ENCODE measurements around the gene BLM.
A peak's percentile ranks its signal among the peaks of the same experiment; 100 is the strongest.

The BLM gene

GRCh38 chr15:90713081-90713480 lies 4.1 kb upstream of the BLM start:
- peaks cover 10% of the 10 kb centered on the region for H3K36me3 Mint-ChIP-seq (ENCODE audit: low read depth)
- H3K27me3 Mint-ChIP-seq (ENCODE audit: low read depth, poor library complexity): no peaks in the 10 kb centered on the region
- peaks cover 5% of the 10 kb centered on the region for H3K9me3 Mint-ChIP-seq
- no peak for DNase-seq
- H3K4me3 Mint-ChIP-seq: no peak overlapping the region
- H3K4me1 Mint-ChIP-seq: peaks cover 19% of the 10 kb centered on the region
- H3K27ac Mint-ChIP-seq: peak overlapping the region; percentile 36
- no peak for TF ChIP-seq CTCF (IDR thresholded peaks at IDR 0.05)

DNA sequence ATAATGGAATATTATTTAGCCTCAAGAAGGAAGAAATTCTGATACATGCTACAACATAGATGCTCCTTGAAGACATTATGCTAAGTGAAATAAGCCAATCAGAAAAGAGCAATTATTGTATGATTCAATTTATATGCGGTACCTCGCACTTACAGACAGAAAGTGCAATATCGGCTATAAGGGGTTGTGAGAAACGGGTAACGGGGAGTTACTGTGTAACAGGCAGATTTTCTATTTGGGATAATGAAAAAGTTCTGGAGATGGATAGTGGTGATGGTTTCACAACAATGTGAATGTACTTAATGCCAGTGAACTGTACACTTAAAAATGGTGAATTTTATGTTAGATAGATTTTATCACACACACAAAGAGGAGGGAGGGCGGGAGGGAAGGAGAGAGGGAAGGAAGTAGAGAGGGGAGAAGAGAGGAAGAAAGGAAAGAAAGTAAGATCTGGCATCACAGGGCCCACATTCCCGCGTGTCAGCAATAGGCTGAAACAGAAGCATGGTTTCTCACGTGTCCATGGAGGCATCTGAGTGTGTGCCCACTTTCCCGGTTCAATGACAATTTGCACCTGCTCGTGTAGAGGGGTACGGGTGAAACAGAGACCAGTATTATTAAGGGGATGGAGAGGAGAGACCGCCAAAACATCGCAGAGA lies 700 bp upstream of the BLM start:
- TF ChIP-seq CTCF (IDR thresholded peaks at IDR 0.05): no peak

DNA sequence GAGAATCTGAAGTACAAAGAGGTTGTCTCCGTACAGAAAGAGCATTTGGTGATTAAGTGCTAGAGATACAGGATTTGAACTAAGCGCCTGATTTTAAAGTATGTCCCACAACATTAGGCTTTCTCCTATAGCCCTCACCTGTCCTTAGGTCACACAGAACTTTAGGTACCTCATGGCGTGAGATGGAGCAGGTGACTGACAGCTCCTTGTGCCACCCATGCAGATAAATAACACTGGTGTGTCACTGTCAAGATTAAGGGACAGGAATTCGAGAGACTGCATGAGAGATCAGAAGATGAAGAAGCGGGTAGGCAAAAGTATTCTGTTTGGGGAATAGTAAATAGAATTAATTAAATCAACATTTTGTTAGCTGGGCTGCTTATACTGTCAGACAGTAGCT lies 1.1 kb downstream of the BLM start:
- Mint-ChIP-seq H3K36me3 (ENCODE audit: low read depth) (peaks cover 13% of the 10 kb centered on the region), H3K9me3 (peaks cover 5% of the 10 kb centered on the region), H3K4me3 (peak overlapping the region; percentile 94), H3K27me3 (ENCODE audit: low read depth, poor library complexity) (no peaks in the 10 kb centered on the region), H3K27ac (no peak overlapping the region), H3K4me1 (peaks cover 22% of the 10 kb centered on the region)
- TF ChIP-seq CTCF (IDR thresholded peaks at IDR 0.05): no peak
- DNase-seq: no peak

More for the DNA sequence above, 700 bp upstream of the BLM start:
- Mint-ChIP-seq H3K27ac (peak overlapping the region; percentile 91), H3K9me3 (peaks cover 5% of the 10 kb centered on the region), H3K36me3 (ENCODE audit: low read depth) (peaks cover 15% of the 10 kb centered on the region), H3K4me3 (peak overlapping the region; percentile 94), H3K4me1 (peaks cover 22% of the 10 kb centered on the region), H3K27me3 (ENCODE audit: low read depth, poor library complexity) (no peaks in the 10 kb centered on the region)
- no peak for DNase-seq

DNA sequence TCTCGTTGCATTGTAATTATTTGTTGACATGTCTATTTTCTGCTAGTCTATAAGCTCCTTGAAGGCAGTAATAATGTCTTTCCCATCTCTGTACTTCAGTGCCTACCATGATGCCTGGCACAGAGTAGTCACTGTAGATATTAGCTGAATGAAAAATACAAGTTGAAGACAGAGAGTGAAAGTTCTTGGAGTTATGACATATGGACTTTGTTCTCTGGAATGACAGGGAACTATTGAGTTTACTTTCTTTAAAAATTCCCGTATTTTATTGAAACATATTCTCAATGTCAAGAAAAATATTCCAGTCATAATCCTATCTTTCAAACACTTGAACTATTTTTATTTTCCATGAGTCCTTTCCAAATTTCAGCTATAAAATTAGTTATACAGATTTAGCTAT lies 3.0 kb downstream of the BLM start:
- Mint-ChIP-seq H3K27me3 (ENCODE audit: low read depth, poor library complexity) (peaks cover 2% of the 10 kb centered on the region), H3K36me3 (ENCODE audit: low read depth) (peaks cover 20% of the 10 kb centered on the region), H3K4me1 (peaks cover 22% of the 10 kb centered on the region), H3K4me3 (no peak overlapping the region), H3K9me3 (peaks cover 5% of the 10 kb centered on the region), H3K27ac (no peak overlapping the region)
- TF ChIP-seq CTCF (IDR thresholded peaks at IDR 0.05): no peak
- DNase-seq: no peak

DNA sequence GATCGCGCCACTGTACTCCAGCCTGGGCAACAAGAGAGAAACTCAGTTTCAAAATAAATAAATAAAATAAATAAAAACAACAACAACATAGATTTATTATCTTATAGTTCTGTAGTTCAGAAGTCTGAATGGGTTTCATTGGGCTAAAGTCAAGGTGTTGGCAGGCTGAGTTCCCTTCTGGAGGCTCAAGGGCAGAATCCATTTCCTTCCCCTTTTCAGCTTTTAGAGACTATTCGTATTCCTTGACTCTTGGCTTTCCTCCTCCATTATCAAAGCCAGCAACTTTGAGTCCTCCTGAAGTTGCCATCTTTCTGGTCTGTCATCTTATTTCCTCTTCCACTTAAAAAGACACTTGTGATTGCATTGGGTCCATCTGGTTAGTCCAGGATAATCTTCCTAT lies 12.1 kb downstream of the BLM start:
- Mint-ChIP-seq H3K4me1 (no peaks in the 10 kb centered on the region), H3K27me3 (ENCODE audit: low read depth, poor library complexity) (peaks cover 5% of the 10 kb centered on the region), H3K27ac (peak overlapping the region; percentile 77), H3K4me3 (no peak overlapping the region), H3K9me3 (peaks cover 14% of the 10 kb centered on the region), H3K36me3 (ENCODE audit: low read depth) (peaks cover 82% of the 10 kb centered on the region)
- no peak for TF ChIP-seq CTCF (IDR thresholded peaks at IDR 0.05)
- no peak for DNase-seq

GRCh38 chr15:90730290-90730689 lies 13.1 kb downstream of the BLM start:
- Mint-ChIP-seq H3K4me1 (no peaks in the 10 kb centered on the region), H3K4me3 (no peak overlapping the region), H3K36me3 (ENCODE audit: low read depth) (peaks cover 81% of the 10 kb centered on the region), H3K27me3 (ENCODE audit: low read depth, poor library complexity) (peaks cover 2% of the 10 kb centered on the region), H3K27ac (no peak overlapping the region), H3K9me3 (peaks cover 20% of the 10 kb centered on the region)
- TF ChIP-seq CTCF (IDR thresholded peaks at IDR 0.05): no peak
- no peak for DNase-seq

Data from nephron progenitor cell (in vitro differentiated cells).